ENCODE data around the gene ZNF296.
"Not testable (repeated sequence)": the region's sequence is repeated elsewhere in the genome, so short reads cannot be mapped to it uniquely, and the experiment has no call there.

ZNF296 gene

GRCh38 chr19:45076029-45076850 lies at the start of gene ZNF296:
Gene ZNF296 (minus strand): TSS chr19:45076478. CDS start chr19:45076373, 105 bp downstream.
- no peak for DNase-seq

GRCh38 chr19:45125360-45125759 lies 49.1 kb upstream of the ZNF296 start:
- no peak for DNase-seq

GRCh38 chr19:45124021-45124420 lies 47.7 kb upstream of the ZNF296 start:
- no peak for DNase-seq

- no peak for DNase-seq
These were observed 47.2 kb upstream of the ZNF296 start for GRCh38 chr19:45123440-45123850.

- DNase-seq = no peak
These were observed 46.6 kb upstream of the ZNF296 start for GRCh38 chr19:45122832-45123231.

DNA sequence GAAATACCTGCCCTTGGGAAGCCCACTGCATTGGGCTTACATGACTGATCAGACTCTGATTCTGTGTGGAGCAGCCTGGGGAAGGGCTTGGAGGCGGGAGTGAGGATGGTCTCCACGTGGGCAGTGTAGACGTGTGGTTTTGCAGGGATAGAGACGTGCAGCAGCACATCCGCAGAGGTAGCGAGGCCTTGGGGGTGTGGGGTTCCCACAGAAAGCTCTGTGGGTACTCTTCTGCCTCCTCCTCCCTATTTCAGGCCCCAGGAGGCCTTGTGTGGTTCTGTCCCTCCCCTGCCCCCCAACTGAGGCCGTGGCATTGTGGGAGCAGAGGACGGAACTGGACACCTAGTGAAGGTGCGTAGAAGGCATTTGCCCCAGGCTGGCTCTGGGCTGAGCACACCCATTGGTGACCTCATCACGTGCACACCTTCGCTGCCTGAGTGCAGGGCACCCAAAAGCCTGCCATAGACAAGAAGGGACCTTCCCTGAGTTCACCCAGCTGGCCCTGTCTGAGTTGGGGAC lies 45.6 kb upstream of the ZNF296 start:
- no peak for DNase-seq

DNA sequence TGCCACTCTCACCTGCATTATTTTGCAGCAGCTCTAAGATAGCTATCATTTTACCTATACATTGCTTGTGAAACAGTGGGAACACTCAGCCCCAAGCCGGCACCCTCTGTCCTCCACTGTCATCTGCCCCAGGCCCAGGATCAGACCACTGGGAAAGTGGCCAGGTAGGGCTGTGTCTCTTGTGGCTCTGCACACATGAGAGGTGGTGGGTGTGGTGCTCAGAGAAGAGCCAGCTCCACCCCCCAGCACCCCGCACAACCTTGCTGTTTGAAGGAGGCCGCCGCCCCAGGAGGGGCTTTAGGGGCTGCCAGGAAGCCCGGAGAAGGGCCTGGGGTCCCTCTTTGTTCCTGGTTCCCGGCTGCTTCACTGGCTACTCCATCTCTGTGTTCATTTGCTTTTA lies 43.3 kb upstream of the ZNF296 start:
- no peak for DNase-seq

DNA sequence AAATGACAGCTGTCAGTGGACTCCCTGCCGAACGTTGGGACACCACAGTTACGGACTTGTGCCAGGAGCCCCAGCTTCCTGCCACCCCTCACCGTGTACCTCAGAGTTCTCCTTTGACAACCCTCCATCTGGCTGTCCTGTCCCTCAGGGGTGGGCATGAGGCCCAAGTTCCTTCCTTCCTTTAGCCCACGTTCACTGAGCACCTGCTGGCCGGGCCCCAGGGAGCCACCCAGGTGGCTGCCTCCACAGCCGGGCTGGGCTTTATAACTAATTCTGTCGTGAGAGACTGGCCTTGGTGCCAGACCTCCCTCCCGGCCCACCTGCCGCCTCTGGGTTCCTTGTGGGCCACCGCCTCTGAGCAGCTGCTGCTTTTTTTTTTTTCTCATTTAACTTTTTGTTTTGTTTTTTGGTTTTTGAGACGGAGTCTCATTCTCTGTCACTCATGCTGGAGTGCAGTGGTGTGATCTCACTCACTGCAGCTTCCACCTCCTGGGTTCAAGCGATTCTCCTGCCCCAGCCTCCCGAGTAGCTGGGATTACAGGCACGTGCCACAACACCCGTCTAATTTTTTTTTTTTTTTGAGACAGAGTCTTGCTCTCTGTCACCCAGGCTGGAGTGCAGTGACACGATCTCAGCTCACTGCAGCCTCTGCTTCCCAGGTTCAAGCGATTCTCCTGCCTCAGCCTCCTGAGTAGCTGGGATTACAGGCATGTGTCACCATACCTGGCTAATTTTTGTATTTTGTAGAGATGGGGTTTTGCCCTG lies 42.5 kb upstream of the ZNF296 start:
- DNase-seq = not testable (repeated sequence)

GRCh38 chr19:45118106-45118505 lies 41.8 kb upstream of the ZNF296 start:
- no peak for DNase-seq

GRCh38 chr19:45117671-45118070 lies 41.4 kb upstream of the ZNF296 start:
- no peak for DNase-seq

DNA sequence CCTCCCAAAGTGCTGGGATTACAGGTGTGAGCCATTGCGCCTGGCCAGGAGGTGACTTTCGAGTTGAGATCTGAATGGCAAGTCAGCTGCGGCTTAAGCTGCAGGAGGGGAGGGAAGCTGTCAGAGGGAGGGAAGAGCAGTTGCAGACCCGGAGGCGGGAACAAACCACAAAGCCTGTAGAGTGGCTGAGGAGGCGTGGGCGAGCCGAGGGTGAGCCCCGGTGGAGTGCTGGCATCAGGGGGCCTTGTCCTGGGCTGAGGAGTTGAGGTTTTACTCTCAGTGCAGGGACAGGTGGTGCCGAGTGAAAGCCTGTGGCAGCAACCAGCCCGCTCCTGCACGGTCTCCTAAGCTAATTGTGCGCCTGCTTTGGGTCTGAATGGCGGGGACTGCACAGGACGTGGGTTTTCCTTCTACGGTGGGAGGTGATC lies 40.9 kb upstream of the ZNF296 start:
- no peak for DNase-seq

DNA sequence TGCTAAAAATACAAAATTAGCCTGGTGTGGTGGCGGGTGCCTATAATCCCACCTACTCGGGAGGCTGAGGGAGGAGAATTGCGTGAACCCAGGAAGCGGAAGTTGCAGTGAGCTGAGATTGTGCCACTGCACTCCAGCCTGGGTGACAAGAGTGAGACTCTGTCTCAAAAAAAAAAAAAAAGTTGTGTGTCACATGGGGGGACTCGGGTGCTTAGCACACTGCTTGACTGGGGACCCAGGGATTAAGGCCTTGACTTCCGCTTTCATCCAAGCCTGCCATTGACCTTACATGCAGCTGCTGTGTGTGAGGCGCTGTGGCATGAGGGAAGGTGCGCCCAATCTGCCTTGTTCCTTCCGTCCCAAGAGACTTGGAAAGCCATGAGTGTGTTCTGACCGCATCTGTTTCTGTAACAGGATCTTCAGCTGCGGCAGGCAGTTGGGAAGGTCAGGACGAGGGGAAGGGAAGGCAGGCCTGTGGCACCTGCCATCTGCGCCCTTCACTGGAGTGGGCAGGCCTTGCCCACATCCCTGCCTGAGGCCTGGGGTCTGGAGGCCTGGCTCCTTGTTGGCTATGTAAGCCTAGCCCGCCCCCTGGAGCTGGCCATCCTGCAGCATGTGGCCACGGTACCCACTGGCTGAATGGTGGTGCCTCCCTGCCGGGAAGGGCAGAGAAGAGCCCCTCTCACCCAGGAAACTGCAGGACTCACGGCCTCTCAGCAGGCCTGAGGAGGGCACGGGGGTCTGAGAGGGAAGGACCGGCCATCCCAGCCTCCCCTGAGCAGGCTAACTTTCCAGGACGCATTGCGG lies 39.7 kb upstream of the ZNF296 start:
- no peak for DNase-seq

- DNase-seq = no peak
These were observed 37.8 kb upstream of the ZNF296 start for GRCh38 chr19:45114116-45114515.

DNA sequence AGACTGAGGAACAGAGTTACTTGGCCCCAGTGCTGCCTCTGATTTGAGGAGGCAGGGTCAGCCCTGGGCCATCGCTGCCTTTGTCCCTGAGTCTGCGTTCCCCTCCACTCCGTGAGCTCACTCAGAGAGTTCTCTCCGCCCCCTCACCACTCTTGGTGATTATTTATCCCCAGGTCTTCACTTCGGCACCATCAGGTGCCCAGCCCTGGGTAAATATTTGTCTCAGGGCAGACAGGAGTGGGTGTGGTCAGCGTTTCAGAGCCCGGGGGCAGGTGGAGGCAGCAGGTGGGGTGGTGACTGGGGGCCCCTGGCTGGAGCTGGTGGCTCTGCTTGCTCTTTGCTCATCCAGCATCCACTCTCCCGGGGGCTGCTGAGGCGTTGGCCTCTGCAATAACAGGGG lies 37.4 kb upstream of the ZNF296 start:
- no peak for DNase-seq

- no peak for DNase-seq
These were observed 36.0 kb upstream of the ZNF296 start for GRCh38 chr19:45112111-45112827.

DNA sequence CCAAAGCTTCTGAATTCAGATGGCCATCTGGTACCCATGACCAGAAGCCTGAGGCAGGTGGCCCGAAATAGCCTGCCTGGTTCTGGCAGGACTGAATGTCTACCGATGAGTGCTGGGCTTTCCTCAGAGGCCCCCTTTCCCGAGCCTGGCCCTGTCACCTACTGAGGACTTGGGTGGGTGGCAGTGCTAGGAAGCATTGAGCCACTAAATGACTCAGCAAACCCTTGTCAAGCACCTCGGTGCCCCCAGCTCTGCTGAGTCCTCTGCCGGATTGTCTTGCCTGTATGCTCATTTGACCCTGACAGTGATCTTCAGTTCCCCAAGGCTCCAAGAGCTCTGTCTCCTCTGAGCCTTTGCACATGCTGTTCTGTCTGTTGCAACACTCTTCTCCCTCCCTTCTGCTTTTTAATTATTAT lies 34.6 kb upstream of the ZNF296 start:
- no peak for DNase-seq

- no peak for DNase-seq
These were observed 31.4 kb upstream of the ZNF296 start for GRCh38 chr19:45107621-45108150.

DNA sequence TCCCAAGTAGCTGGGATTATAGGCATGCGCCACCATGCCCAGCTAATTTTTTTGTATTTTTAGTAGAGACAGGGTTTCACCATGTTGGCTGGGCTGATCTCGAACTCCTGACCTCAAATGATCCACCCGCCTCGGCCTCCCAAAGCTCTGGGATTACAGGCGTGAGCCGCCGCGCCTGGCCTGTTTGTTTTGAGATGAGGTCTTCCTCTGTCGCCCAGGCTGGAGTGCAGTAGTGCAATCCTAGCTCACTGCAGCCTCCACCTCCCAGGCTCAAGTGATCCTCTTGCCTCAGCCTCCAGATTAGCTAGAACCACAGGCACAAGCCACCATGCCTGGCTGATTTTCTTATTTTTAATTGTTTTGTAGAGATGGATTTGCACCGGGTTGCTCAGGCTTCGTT lies 30.1 kb upstream of the ZNF296 start:
- DNase-seq = not testable (repeated sequence)

GRCh38 chr19:45104658-45105349 lies 28.5 kb upstream of the ZNF296 start:
- no peak for DNase-seq

GRCh38 chr19:45103508-45104319 lies 27.4 kb upstream of the ZNF296 start:
- no peak for DNase-seq

- DNase-seq = peak; percentile 26
These were observed 26.9 kb upstream of the ZNF296 start for GRCh38 chr19:45103156-45103507.
